RWPE2 (cell line): ENCODE results near the gene NDUFA9.

Source experiments
- ATAC-seq: fragments of 200-7000 bp; cut with Tn5 transposase; 3 replicates; pipeline ENCODE4 v1.9.1; 2021; ENCODE audit warnings: low read depth
- DNase-seq: peaks from one replicate; pipeline ENCODE4 v3.0.0-alpha.2; 2020; ENCODE audit warnings: low spot score
- H3K27ac ChIP-seq: fragments of 450-650 bp; 2 replicates; pipeline ENCODE4 v1.5.1; 2017; ENCODE audit warnings: mild to moderate bottlenecking; ENCODE audit not compliant: poor library complexity, severe bottlenecking
- H3K27me3 ChIP-seq: fragments of 250-450 bp; sonication (Bioruptor Pico); 2 replicates; pipeline ENCODE4 v1.5.1; 2021; ENCODE audit warnings: mild to moderate bottlenecking, moderate library complexity; ENCODE audit not compliant: insufficient read depth, poor library complexity, severe bottlenecking
- H3K36me3 ChIP-seq: fragments of 250-450 bp; sonication (Bioruptor Pico); 2 replicates; pipeline ENCODE4 v1.5.1; 2020; ENCODE audit warnings: low read depth, mild to moderate bottlenecking, moderate library complexity
- H3K4me1 ChIP-seq: fragments of 250-450 bp; sonication (Bioruptor Pico); 2 replicates; pipeline ENCODE4 v1.5.1; 2021; ENCODE audit warnings: mild to moderate bottlenecking, moderate library complexity; ENCODE audit not compliant: insufficient read depth, poor library complexity, severe bottlenecking
- H3K4me3 ChIP-seq: fragments of 250-450 bp; sonication (Bioruptor Pico); 2 replicates; pipeline ENCODE4 v1.5.1; 2021; ENCODE audit warnings: mild to moderate bottlenecking, moderate library complexity; ENCODE audit not compliant: severe bottlenecking
- H3K9me3 ChIP-seq: fragments of 250-450 bp; sonication (Bioruptor Pico); 2 replicates; pipeline ENCODE4 v1.5.1; 2021; ENCODE audit warnings: mild to moderate bottlenecking, moderate library complexity; ENCODE audit not compliant: severe bottlenecking
- TF ChIP-seq, protein P1 (sequence below): fragments of 450-650 bp; IDR thresholded peaks from one replicate; pipeline ENCODE4 v1.5.1; 2017; ENCODE audit warnings: mild to moderate bottlenecking, moderate library complexity; ENCODE audit not compliant: poor library complexity, severe bottlenecking

NDUFA9 gene

DNA sequence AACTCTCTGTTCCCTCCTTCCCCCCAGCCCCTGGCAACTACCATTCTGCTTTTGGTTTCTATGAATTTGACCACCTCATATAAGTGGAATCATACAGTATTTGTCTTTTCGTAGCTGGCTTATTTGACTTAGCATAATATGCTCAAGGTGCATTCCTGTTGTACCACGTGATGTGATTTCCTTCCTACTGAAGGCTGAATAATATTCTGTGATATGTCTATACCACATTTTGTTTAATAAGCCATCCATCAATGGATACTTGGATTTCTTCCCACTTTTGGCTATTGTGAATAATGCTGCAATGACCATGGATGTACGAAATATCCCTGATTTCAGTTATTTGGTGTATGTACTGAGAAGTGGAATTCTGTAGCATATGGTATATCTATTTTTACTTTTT lies 16.3 kb downstream of the NDUFA9 start:
- TF ChIP-seq, protein P1, sequence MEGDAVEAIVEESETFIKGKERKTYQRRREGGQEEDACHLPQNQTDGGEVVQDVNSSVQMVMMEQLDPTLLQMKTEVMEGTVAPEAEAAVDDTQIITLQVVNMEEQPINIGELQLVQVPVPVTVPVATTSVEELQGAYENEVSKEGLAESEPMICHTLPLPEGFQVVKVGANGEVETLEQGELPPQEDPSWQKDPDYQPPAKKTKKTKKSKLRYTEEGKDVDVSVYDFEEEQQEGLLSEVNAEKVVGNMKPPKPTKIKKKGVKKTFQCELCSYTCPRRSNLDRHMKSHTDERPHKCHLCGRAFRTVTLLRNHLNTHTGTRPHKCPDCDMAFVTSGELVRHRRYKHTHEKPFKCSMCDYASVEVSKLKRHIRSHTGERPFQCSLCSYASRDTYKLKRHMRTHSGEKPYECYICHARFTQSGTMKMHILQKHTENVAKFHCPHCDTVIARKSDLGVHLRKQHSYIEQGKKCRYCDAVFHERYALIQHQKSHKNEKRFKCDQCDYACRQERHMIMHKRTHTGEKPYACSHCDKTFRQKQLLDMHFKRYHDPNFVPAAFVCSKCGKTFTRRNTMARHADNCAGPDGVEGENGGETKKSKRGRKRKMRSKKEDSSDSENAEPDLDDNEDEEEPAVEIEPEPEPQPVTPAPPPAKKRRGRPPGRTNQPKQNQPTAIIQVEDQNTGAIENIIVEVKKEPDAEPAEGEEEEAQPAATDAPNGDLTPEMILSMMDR = no peak

DNA sequence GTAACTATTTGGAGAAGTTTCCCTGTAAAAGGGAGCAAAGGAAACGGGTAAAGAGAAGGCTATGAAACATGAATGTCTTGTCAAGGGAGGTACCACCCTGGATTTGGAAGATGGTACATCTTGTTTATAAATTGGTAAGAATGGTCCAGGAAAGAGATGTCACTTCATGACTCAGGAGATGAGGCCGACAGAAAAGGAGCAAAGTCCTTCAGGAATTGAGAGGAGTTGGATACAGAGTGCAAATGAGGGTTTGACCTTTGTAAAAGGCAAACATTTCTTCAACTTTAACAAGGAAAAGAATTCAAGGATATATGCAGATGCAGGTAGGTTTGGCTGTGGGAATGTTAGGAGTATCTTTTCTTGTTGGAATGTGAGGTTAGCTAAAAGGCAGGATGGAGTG lies 30.8 kb downstream of the NDUFA9 start:
- DNase-seq = no peak
- no peak for ATAC-seq
- TF ChIP-seq, protein P1 = no peak
- Histone ChIP-seq H3K27ac (no peak overlapping the region), H3K4me1 (no peaks in the 10 kb centered on the region), H3K27me3 (no peaks in the 10 kb centered on the region), H3K9me3 (no peaks in the 10 kb centered on the region), H3K36me3 (peaks cover 46% of the 10 kb centered on the region), H3K4me3 (no peak overlapping the region)

More for the DNA sequence above, 16.3 kb downstream of the NDUFA9 start:
- no peaks in the 10 kb centered on the region for H3K9me3 ChIP-seq
- DNase-seq (no peak), ATAC-seq (no peak)
- H3K27ac ChIP-seq = no peak overlapping the region
- no peaks in the 10 kb centered on the region for H3K27me3 ChIP-seq
- no peak overlapping the region for H3K4me3 ChIP-seq
- peaks cover 8% of the 10 kb centered on the region for H3K4me1 ChIP-seq
- peaks cover 94% of the 10 kb centered on the region for H3K36me3 ChIP-seq

DNA sequence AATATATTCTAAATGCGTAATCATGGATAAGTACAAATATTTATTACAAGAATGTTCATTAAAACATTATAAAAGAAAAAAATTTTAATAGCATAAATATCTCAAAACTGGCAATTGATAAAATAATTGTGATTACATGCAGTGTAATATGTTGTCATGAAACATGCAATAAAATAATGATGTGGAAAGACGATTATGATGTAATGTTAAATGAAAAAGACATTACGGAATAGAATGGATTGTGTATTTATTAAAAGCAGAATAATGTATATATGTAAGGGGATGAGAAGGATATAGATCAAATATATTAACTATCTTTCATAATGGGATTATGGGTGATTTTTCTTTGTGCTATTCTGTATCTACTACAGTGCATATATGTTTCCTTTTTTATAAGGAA lies 32.8 kb downstream of the NDUFA9 start:
- Histone ChIP-seq H3K9me3 (no peaks in the 10 kb centered on the region), H3K4me3 (no peak overlapping the region), H3K36me3 (peaks cover 59% of the 10 kb centered on the region), H3K4me1 (no peaks in the 10 kb centered on the region), H3K27ac (no peak overlapping the region), H3K27me3 (no peaks in the 10 kb centered on the region)
- TF ChIP-seq, protein P1 = no peak
- ATAC-seq (no peak), DNase-seq (no peak)

DNA sequence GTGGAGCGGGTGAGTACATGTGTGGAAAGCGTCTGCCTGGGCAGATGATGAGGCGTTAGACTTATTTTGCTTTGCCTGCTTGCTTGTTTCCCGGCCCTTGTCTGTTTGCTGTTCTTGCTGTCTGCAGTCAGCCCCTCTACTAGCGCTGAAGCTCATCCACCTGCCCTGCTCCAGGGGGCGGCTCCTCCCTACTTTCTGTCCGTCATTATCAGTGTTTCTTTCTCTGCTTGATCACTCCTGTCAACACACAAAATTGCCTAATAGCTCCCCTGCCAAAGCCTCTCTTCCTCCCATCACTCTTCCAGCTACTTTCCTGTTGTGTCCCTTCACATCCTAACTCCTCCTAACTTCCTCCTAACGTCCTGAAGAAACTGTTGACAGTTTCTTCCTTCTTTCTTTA lies 36.4 kb downstream of the NDUFA9 start:
- H3K27me3 ChIP-seq = no peaks in the 10 kb centered on the region
- no peak overlapping the region for H3K27ac ChIP-seq
- TF ChIP-seq, protein P1 = no peak
- H3K36me3 ChIP-seq = peaks cover 62% of the 10 kb centered on the region
- no peaks in the 10 kb centered on the region for H3K9me3 ChIP-seq
- H3K4me3 ChIP-seq = no peak overlapping the region
- ATAC-seq = no peak
- H3K4me1 ChIP-seq = no peaks in the 10 kb centered on the region
- no peak for DNase-seq

DNA sequence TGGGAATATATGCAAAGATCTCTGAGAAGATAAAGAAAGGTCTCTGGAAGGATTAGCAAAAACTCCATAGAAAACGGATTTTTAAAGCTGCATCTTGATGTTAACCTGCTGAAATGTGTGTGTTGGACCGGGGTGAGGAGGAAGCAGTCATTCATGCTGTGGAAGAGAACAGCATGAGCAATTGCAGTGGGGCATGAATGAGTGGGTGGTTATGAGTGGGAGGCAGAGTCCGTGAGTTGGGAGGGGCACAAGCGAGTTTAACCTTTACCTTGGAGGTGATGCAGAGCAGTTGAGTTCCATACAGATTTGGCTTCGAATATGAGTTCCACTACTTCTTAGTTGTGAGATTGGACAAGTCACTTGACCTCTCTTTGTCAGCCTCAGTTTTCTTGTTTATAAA lies 41.8 kb downstream of the NDUFA9 start:
- H3K36me3 ChIP-seq = peaks cover 22% of the 10 kb centered on the region
- H3K27me3 ChIP-seq = no peaks in the 10 kb centered on the region
- no peaks in the 10 kb centered on the region for H3K9me3 ChIP-seq
- TF ChIP-seq, protein P1 = no peak
- no peak overlapping the region for H3K27ac ChIP-seq
- H3K4me1 ChIP-seq = no peaks in the 10 kb centered on the region
- ATAC-seq = no peak
- H3K4me3 ChIP-seq = no peak overlapping the region
- no peak for DNase-seq
